Right atrium auricular region (tissue), 2 donors: ENCODE data around the gene PDGFA. TPM values are rescaled to one million over a fixed set of nuclear protein-coding genes. Genes with fewer than 3 reads are reported as not detected.

ENCODE experiments used
- DNase-seq: peaks from one replicate; pipeline ENCODE4 v3.0.0-alpha.2; 2019; ENCODE audit warnings: low spot score
- H3K27ac ChIP-seq, 2 donors: fragments of 200-600 bp; sonication (generic); 1 replicate in 1 of 2; 2 replicates in 1 of 2; pipeline ENCODE4 v1.5.1; 2016 to 2019
- H3K27me3 ChIP-seq, 2 donors: fragments of 200-600 bp; sonication (generic); one replicate each; pipeline versions ENCODE4 v1.5.1 to v1.6.0; 2017 to 2019
- H3K36me3 ChIP-seq: fragments of 200-600 bp; sonication (generic); one replicate; pipeline ENCODE4 v1.5.1; 2016
- H3K4me1 ChIP-seq, 2 donors: fragments of 200-600 bp; sonication (generic); one replicate each; pipeline versions ENCODE4 v1.5.1 to v1.6.0; 2017 to 2019
- H3K4me3 ChIP-seq, 2 donors: fragments of 200-600 bp; sonication (generic); 1 replicate in 1 of 2; 2 replicates in 1 of 2; pipeline ENCODE4 v1.5.1; 2017 to 2019; ENCODE audit warnings: mild to moderate bottlenecking in 1 of 2, moderate library complexity in 1 of 2
- H3K9me3 ChIP-seq, 2 donors: fragments of 200-600 bp; sonication (generic); one replicate each; pipeline ENCODE4 v1.5.1; 2019
- CTCF ChIP-seq, 2 donors: fragments of 200-600 bp; sonication (generic); IDR thresholded peaks; one replicate each; pipeline ENCODE4 v1.5.1; 2019; ENCODE audit warnings: antibody characterized with exemption in 2 of 2
- total RNA-seq, 2 donors: library from RNA; depleted of rRNA; stranded (reverse); fragments of >200 nt; gene quantifications; one replicate each; pipeline ENCODE4 v1.1.0, GENCODE V29; 2016

Gene PDGFA
- total RNA-seq, 2 donors from 2014 or later, result 31.8 to 34.2 TPM

- DNase-seq, result no peak
- Histone ChIP-seq H3K36me3 (no peaks in the 10 kb centered on the region), H3K27me3 (no peaks in the 10 kb centered on the region), H3K27ac (no peak overlapping the region), H3K9me3 (no peaks in the 10 kb centered on the region), H3K4me3 (no peak overlapping the region), H3K4me1 (peaks cover 0 to 16% of the 10 kb centered on the region in 2 donors)
- no peak for TF ChIP-seq CTCF (IDR thresholded peaks at IDR 0.05)
Observed at GRCh38 chr7:534075-534474, 14.4 kb upstream of the PDGFA start.

- no peak for TF ChIP-seq CTCF (IDR thresholded peaks at IDR 0.05)
- Histone ChIP-seq H3K4me3 (no peak overlapping the region), H3K9me3 (no peaks in the 10 kb centered on the region), H3K27me3 (no peaks in the 10 kb centered on the region), H3K27ac (no peak overlapping the region), H3K36me3 (no peaks in the 10 kb centered on the region), H3K4me1 (peaks cover 0 to 8% of the 10 kb centered on the region in 2 donors)
- DNase-seq, result no peak
Observed at GRCh38 chr7:533266-533665, 13.6 kb upstream of the PDGFA start.

GRCh38 chr7:532379-533143 lies 12.9 kb upstream of the PDGFA start:
- peaks cover 0 to under 1% of the 10 kb centered on the region in 2 donors for H3K4me1 ChIP-seq
- no peaks in the 10 kb centered on the region for H3K9me3 ChIP-seq
- no peaks in the 10 kb centered on the region for H3K27me3 ChIP-seq
- no peak overlapping the region for H3K4me3 ChIP-seq
- DNase-seq, result no peak
- no peak for TF ChIP-seq CTCF (IDR thresholded peaks at IDR 0.05)
- no peak overlapping the region for H3K27ac ChIP-seq
- H3K36me3 ChIP-seq, result no peaks in the 10 kb centered on the region

GRCh38 chr7:531777-532176 lies 12.1 kb upstream of the PDGFA start:
- no peak for DNase-seq
- Histone ChIP-seq H3K27me3 (no peaks in the 10 kb centered on the region), H3K4me1 (no peaks in the 10 kb centered on the region), H3K27ac (no peak overlapping the region), H3K36me3 (no peaks in the 10 kb centered on the region), H3K9me3 (no peaks in the 10 kb centered on the region), H3K4me3 (no peak overlapping the region)
- TF ChIP-seq CTCF (IDR thresholded peaks at IDR 0.05), result no peak

- Histone ChIP-seq H3K27me3 (no peaks in the 10 kb centered on the region), H3K27ac (no peak overlapping the region), H3K36me3 (no peaks in the 10 kb centered on the region), H3K4me3 (no peak overlapping the region), H3K9me3 (no peaks in the 10 kb centered on the region), H3K4me1 (peaks cover 0 to 7% of the 10 kb centered on the region in 2 donors)
- no peak for DNase-seq
- no peak for TF ChIP-seq CTCF (IDR thresholded peaks at IDR 0.05)
Observed at GRCh38 chr7:528451-528850, 8.8 kb upstream of the PDGFA start.

GRCh38 chr7:527723-528122 lies 8.1 kb upstream of the PDGFA start:
- TF ChIP-seq CTCF (IDR thresholded peaks at IDR 0.05), result no peak
- DNase-seq, result no peak
- H3K9me3 ChIP-seq, result no peaks in the 10 kb centered on the region

More at GRCh38 chr7:527723-528122, 8.1 kb upstream of the PDGFA start:
- no peak overlapping the region for H3K4me3 ChIP-seq
- peaks cover 0 to 13% of the 10 kb centered on the region in 2 donors for H3K4me1 ChIP-seq
- H3K27me3 ChIP-seq, result no peaks in the 10 kb centered on the region
- H3K36me3 ChIP-seq, result no peaks in the 10 kb centered on the region
- no peak overlapping the region for H3K27ac ChIP-seq
